Esophagus mucosa (tissue), 1 donor: Measurements from ENCODE around the gene RPP30. TPM values are rescaled to one million over a fixed set of nuclear protein-coding genes. Genes with fewer than 3 reads are reported as not detected.
A peak's percentile ranks its signal among the peaks of the same experiment; 100 is the strongest.
"Not testable (repeated sequence)": the region's sequence is repeated elsewhere in the genome, so short reads cannot be mapped to it uniquely, and the experiment has no call there.

ENCODE experiments used
- ATAC-seq: fragments of 200-7000 bp; cut with Tn5 transposase; one replicate; pipeline ENCODE4 v1.9.1; 2020
- total RNA-seq: library from RNA; stranded (reverse); gene quantifications from one replicate; pipeline ENCODE4 v1.2.4, GENCODE V29; 2023
- donor health status: DM: yes; HTN: yes; CAD: no.

The RPP30 gene
- total RNA-seq, 1 donor from 2014 or later, result 27.5 TPM

- ATAC-seq, result no peak
These were observed 46.2 kb downstream of the RPP30 start for GRCh38 chr10:90917968-90918318.

- no peak for ATAC-seq
These were observed 48.2 kb downstream of the RPP30 start for GRCh38 chr10:90919683-90920574.

- ATAC-seq, result peak; percentile 15
These were observed 49.4 kb downstream of the RPP30 start, which contains the start of gene ANKRD1 for GRCh38 chr10:90920986-90921666. TSS of gene ANKRD1 (minus strand) at chr10:90921087. CDS start at chr10:90921027, 60 bp downstream.

- ATAC-seq, result no peak
These were observed 50.1 kb downstream of the RPP30 start for GRCh38 chr10:90921906-90922305.

- no peak for ATAC-seq
These were observed 51.4 kb downstream of the RPP30 start for GRCh38 chr10:90923111-90923731.

- no peak for ATAC-seq
These were observed 52.8 kb downstream of the RPP30 start for GRCh38 chr10:90924552-90924951.

- no peak for ATAC-seq
These were observed 53.6 kb downstream of the RPP30 start for GRCh38 chr10:90925079-90926029.

- no peak for ATAC-seq
These were observed 55.5 kb downstream of the RPP30 start for GRCh38 chr10:90927293-90927692.

- ATAC-seq, result no peak
These were observed 57.4 kb downstream of the RPP30 start for GRCh38 chr10:90929179-90929578.

- no peak for ATAC-seq
These were observed 58.5 kb downstream of the RPP30 start for GRCh38 chr10:90930070-90930837.

- ATAC-seq, result peak; percentile 28
These were observed 59.4 kb downstream of the RPP30 start for GRCh38 chr10:90930971-90931871.

GRCh38 chr10:90935581-90936275 lies 64.0 kb downstream of the RPP30 start:
- no peak for ATAC-seq

GRCh38 chr10:90936276-90936659 lies 64.5 kb downstream of the RPP30 start:
- no peak for ATAC-seq

- ATAC-seq, result no peak
These were observed 66.0 kb downstream of the RPP30 start for GRCh38 chr10:90937645-90938258.

GRCh38 chr10:90939116-90939515 lies 67.3 kb downstream of the RPP30 start:
- ATAC-seq, result no peak

- no peak for ATAC-seq
These were observed 67.9 kb downstream of the RPP30 start for GRCh38 chr10:90939648-90940047.

GRCh38 chr10:90942980-90943379 lies 71.2 kb downstream of the RPP30 start:
- ATAC-seq, result not testable (repeated sequence)

GRCh38 chr10:90944749-90945148 lies 73.0 kb downstream of the RPP30 start:
- no peak for ATAC-seq

- ATAC-seq, result no peak
These were observed 73.8 kb downstream of the RPP30 start for GRCh38 chr10:90945491-90946070.
